Heart left ventricle (tissue), 16 donors: ENCODE measurements around the gene ZNF638. TPM values are rescaled to one million over a fixed set of nuclear protein-coding genes. Genes with fewer than 3 reads are reported as not detected.
"Not testable (repeated sequence)": the region's sequence is repeated elsewhere in the genome, so short reads cannot be mapped to it uniquely, and the experiment has no call there.

ENCODE experiments used
- ATAC-seq, 4 donors: fragments of 200-7000 bp; cut with Tn5 transposase; one replicate each; pipeline ENCODE4 v1.9.1; 2020 to 2022; ENCODE audit warnings: moderate library complexity in 4 of 4, mild to moderate bottlenecking in 3 of 4, moderate number of reproducible peaks in 1 of 4
- DNase-seq, 5 donors: peaks; one replicate each; pipeline ENCODE4 v3.0.0-alpha.2; 2020
- H3K27ac ChIP-seq, 12 donors: fragments of 200-600 bp; sonication (generic) in 4 of 12; one replicate each; pipeline versions ENCODE4 v1.5.0 to v1.8.0; 2016 to 2022; ENCODE audit warnings: mild to moderate bottlenecking in 2 of 12
- H3K27me3 ChIP-seq, 9 donors: fragments of 200-600 bp; sonication (generic) in 2 of 9; one replicate each; pipeline versions ENCODE4 v1.5.1 to v1.8.0; 2016 to 2022; ENCODE audit warnings: mild to moderate bottlenecking in 3 of 9
- H3K36me3 ChIP-seq, 9 donors: fragments of 200-600 bp; sonication (generic) in 2 of 9; one replicate each; pipeline versions ENCODE4 v1.5.0 to v1.8.0; 2018 to 2022; ENCODE audit warnings: mild to moderate bottlenecking in 2 of 9
- H3K4me1 ChIP-seq, 12 donors: fragments of 200-600 bp; sonication (generic) in 4 of 12; one replicate each; pipeline versions ENCODE4 v1.5.0 to v1.8.0; 2016 to 2022; ENCODE audit warnings: mild to moderate bottlenecking in 3 of 12
- H3K4me3 ChIP-seq, 12 donors: fragments of 200-600 bp; sonication (generic) in 4 of 12; one replicate each; pipeline versions ENCODE4 v1.5.0 to v1.8.0; 2017 to 2022; ENCODE audit warnings: mild to moderate bottlenecking in 9 of 12, moderate library complexity in 4 of 12
- H3K9me3 ChIP-seq, 12 donors: fragments of 200-600 bp; sonication (generic) in 4 of 12; one replicate each; pipeline versions ENCODE4 v1.5.0 to v1.8.0; 2016 to 2022; ENCODE audit warnings: mild to moderate bottlenecking in 1 of 12
- POLR2A ChIP-seq, 2 donors: fragments of 450-650 bp; IDR thresholded peaks; one replicate each; pipeline ENCODE4 v1.6.1; 2017; ENCODE audit warnings: antibody characterized with exemption in 2 of 2, mild to moderate bottlenecking in 2 of 2, moderate library complexity in 2 of 2
- WGBS, 4 donors: extraction: QIAGEN DNeasy Blood & Tissue Kit in 2 of 4; methylation state at CpG; one replicate each; pipeline versions ENCODE4 v1.1.5 to v1.1.7; 2013 to 2018; 5-methylcytosine and 5-hydroxymethylcytosine counted together
- intact Hi-C, 10 donors: fragments of 100-400 bp; cut with DNase I; formaldehyde crosslinking; loops; one replicate each; pipeline versions ENCODE4 v1.11.1 to v1.14.2; 2022
- polyA plus RNA-seq, 2 donors: library from polyadenylated mRNA; stranded (reverse); fragments of 200-250 nt; gene quantifications; one replicate each; pipeline ENCODE4 v1.2.3, GENCODE V29; 2013
- total RNA-seq, 9 donors: library from RNA; depleted of rRNA in 2 of 9; stranded (reverse); fragments of >200 nt in 2 of 9; fragmentation: NEBNext Ultra II Directional in 3 of 9; extraction: Animal tissue kit (Norgen Biotek cat#: 25700) in 3 of 9; gene quantifications; one replicate each; pipeline versions ENCODE4 v1.1.0 to v1.2.4, GENCODE V29; 2016 to 2023
- TF ChIP-seq, protein P1 (sequence below), 12 donors: fragments of 200-600 bp; sonication (generic) in 4 of 12; IDR thresholded peaks; one replicate each; pipeline versions ENCODE4 v1.5.0 to v1.8.0; 2018 to 2022; ENCODE audit warnings: antibody characterized with exemption in 12 of 12, mild to moderate bottlenecking in 5 of 12
- donor health status: ischemic (EF 13 %, LVEDD 7.1; RV severe dilation, severe dysfunction).
- donor health status: healthy with polysubstance abuse.
- donor health status: DM: no; HTN: yes; CAD: no.
- donor health status: DM: no; HTN: no; CAD: no.
- donor health status: ischemic (EF 25% LVEDD 6.9; RV normal size, moderate dysfunction).
- donor health status: ischemic (EF 25% LVEDD 5.7; RV mildly dilated, moderate dysfunction).
- donor health status: healthy.
- donor health status: DM: yes; HTN: yes; CAD: no.
- donor health status: ischemic (EF 35%, LVEDD 5.7; RV mildly dilated, moderate dysfunction).
- donor health status: nonischemic (EF 11% LVEDD 7.7; RV severe dilation, severe dysfunction).
- donor health status: DM: yes; HTN: yes; CAD: no.
- donor health status: PGD.
- donor health status: ischemic (EF 29% LVEDD 5.4; RV normal size, mild dysfunction).
- donor health status: nonischemic (EF 23%, LVEDD 6.1; RV moderate dilation, normal function).

ZNF638 gene
- total and polyA plus RNA-seq, 11 donors: 48.6 to 118 (median 84.1) TPM

DNA sequence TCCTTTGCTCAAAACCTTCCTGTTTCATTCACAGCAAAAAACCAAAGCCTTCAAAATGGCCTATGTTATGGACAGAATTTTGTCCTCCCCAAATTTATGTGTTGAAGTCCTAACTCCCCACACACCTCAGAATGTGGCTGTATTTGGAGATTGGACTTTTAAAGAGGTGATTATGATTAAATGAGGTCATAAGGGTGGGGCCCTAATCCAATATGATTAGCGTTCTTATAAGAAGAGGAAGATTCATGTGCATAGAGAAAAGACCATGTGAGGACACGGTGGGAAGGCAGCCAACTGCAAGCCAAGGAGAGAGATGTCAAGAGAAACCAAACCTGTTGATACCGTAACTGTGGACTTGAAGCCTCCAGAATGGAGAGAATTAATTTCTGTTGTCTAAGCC is 4.6 kb upstream of the ZNF638 start:
- ATAC-seq (no peak), DNase-seq (no peak)
- H3K9me3 ChIP-seq: peaks cover 0 to 8% (median 0%) of the 10 kb centered on the region in 12 donors
- peaks cover 0 to 18% (median 4%) of the 10 kb centered on the region in 12 donors for H3K4me1 ChIP-seq
- H3K36me3 ChIP-seq: no peaks in the 10 kb centered on the region
- H3K27ac ChIP-seq: no peak overlapping the region
- H3K4me3 ChIP-seq: no peak overlapping the region
- no peaks in the 10 kb centered on the region for H3K27me3 ChIP-seq
- TF ChIP-seq, protein P1, sequence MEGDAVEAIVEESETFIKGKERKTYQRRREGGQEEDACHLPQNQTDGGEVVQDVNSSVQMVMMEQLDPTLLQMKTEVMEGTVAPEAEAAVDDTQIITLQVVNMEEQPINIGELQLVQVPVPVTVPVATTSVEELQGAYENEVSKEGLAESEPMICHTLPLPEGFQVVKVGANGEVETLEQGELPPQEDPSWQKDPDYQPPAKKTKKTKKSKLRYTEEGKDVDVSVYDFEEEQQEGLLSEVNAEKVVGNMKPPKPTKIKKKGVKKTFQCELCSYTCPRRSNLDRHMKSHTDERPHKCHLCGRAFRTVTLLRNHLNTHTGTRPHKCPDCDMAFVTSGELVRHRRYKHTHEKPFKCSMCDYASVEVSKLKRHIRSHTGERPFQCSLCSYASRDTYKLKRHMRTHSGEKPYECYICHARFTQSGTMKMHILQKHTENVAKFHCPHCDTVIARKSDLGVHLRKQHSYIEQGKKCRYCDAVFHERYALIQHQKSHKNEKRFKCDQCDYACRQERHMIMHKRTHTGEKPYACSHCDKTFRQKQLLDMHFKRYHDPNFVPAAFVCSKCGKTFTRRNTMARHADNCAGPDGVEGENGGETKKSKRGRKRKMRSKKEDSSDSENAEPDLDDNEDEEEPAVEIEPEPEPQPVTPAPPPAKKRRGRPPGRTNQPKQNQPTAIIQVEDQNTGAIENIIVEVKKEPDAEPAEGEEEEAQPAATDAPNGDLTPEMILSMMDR (IDR thresholded peaks at IDR 0.05): no peak
- no peak for TF ChIP-seq POLR2A (IDR thresholded peaks at IDR 0.05)
- intact Hi-C loops: no loop called here
- 85 to 92% (median 90%) methylated on average over 3 of the region's 3 CpGs for WGBS, 4 donors

DNA sequence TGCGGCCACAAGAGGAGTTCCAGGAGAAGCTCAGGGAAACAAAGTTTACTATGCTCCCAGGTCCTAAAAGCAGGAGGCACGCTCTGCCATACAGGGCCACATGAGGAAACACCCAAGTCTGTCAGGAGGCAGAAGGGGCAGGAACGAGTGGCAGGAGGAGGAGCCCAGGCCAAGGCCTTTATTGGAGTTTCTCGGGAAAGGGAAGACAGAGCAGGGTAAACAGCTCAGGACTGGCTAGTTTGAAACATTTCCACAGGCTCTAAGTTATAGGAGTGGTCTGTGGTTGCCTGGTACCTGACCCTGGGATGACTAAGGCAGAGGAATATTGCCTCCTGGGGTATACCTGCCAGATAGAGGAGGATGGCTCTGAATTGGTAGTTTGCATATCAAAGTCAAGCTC is 3.7 kb upstream of the ZNF638 start:
- no peak for DNase-seq
- no peak overlapping the region for H3K4me3 ChIP-seq
- H3K36me3 ChIP-seq: no peaks in the 10 kb centered on the region
- H3K4me1 ChIP-seq: peaks cover 0 to 19% (median 5%) of the 10 kb centered on the region in 12 donors
- 57 to 70% (median 62%) methylated on average over 4 of the region's 4 CpGs for WGBS, 4 donors
- peaks cover 0 to 4% (median 0%) of the 10 kb centered on the region in 12 donors for H3K9me3 ChIP-seq
- TF ChIP-seq POLR2A (IDR thresholded peaks at IDR 0.05): no peak
- TF ChIP-seq, protein P1 (IDR thresholded peaks at IDR 0.05): no peak
- no peak overlapping the region for H3K27ac ChIP-seq
- H3K27me3 ChIP-seq: no peaks in the 10 kb centered on the region
- intact Hi-C loops: no loop called here
- no peak for ATAC-seq

DNA sequence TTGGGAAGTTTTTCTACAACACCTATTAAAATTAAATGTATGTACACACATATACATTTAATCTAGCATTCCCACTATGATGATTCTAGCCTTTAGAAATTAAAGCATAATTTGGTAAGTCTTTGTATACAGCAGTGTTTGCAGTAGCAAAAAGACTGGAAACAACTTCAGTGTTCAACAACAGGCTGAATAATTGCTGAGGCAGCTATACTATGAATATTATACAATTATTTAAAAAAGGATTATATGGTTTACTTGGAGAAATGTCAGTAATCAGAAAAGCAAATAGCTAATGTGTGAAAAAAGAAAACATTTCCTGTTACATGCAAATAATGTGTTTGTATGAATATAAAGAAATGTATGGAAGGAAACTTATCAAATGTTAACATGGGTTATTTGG is 1.4 kb upstream of the ZNF638 start:
- Histone ChIP-seq H3K4me1 (peaks cover 0 to 34% (median 25%) of the 10 kb centered on the region in 12 donors), H3K27me3 (no peaks in the 10 kb centered on the region), H3K36me3 (peaks cover 0 to 5% (median 0%) of the 10 kb centered on the region in 9 donors), H3K27ac (no peak overlapping the region), H3K9me3 (peaks cover 0 to 4% (median 0%) of the 10 kb centered on the region in 12 donors), H3K4me3 (no peak overlapping the region)
- TF ChIP-seq, protein P1 (IDR thresholded peaks at IDR 0.05): no peak
- TF ChIP-seq POLR2A (IDR thresholded peaks at IDR 0.05): no peak
- DNase-seq: no peak
- ATAC-seq: no peak
- intact Hi-C loops: loop anchor here in 7 of 10 donors (2.0 to 10.0 kb wide), 7 partner anchors 45 to 108 kb away; partner anchors contain the start of gene PAIP2B (in 5 of the 7)

DNA sequence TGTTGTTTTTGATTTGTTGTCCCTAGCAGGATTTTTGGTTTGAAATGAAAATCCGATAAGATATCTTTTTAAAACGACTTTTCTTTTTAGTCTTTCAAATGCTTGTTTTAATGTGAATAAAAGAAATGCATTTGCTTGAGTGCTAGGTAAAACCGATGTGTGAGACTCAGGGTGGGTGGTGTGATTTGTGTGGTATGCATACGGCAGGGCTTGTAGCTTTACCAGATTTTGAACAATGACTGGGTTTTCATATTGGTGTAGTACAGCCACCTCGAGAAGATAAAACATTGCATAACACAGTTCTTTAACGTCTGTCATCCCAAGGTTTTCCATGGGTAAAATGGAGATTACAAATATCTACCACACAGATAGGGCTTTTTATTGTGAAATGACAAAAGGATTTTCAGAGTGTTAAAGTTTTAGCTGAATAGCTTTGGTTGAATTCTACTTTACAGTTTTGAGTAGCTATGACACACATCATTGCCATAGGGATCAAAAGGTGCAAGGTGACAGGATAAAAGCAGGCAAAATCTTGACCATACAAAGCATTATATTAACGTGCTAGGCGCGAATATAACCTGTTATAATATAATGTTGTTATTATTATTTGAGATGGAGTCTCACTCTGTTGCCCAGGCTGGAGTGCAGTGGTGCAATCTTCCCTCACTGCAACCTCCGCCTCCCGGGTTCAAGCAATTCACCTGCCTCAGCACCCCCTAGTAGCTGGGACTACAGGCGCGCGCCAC is 824 bp upstream of the ZNF638 start:
- TF ChIP-seq, protein P1 (IDR thresholded peaks at IDR 0.05): no peak
- no peak for TF ChIP-seq POLR2A (IDR thresholded peaks at IDR 0.05)
- DNase-seq (no peak), ATAC-seq (no peak)
- H3K4me3 ChIP-seq: peak overlapping the region in 11 of 12 donors; percentile 70 to 99 (median 93)
- H3K36me3 ChIP-seq: peaks cover 0 to 9% (median 4%) of the 10 kb centered on the region in 9 donors
- 55 to 60% (median 57%) methylated on average over 14 of the region's 14 CpGs for WGBS, 4 donors
- peaks cover 0 to 38% (median 26%) of the 10 kb centered on the region in 12 donors for H3K4me1 ChIP-seq
- H3K27ac ChIP-seq: peak overlapping the region in 8 of 12 donors; percentile 17 to 96 (median 92)
- intact Hi-C loops: loop anchor here in 8 of 10 donors (1.0 to 10.0 kb wide), 9 partner anchors 31 to 108 kb away; partner anchors contain the start of gene PAIP2B (in 6 of the 8)
- peaks cover 0 to 4% (median 0%) of the 10 kb centered on the region in 12 donors for H3K9me3 ChIP-seq
- H3K27me3 ChIP-seq: no peaks in the 10 kb centered on the region

DNA sequence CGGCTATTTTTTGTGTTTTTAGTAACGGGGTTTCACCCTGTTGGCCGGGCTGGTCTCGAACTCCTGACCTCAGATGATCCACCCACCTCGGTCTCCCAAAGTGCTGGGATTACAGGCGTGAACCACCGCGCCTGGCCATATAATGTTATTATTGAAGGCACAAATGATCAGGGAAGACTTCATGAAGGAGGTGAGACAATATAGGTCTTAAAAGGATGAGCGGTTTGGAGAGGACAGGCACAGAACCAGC is 326 bp upstream of the ZNF638 start:
- H3K9me3 ChIP-seq, H3K27me3 ChIP-seq, H3K36me3 ChIP-seq, ATAC-seq: not testable (repeated sequence)
- peak in 1 of 5 donors; percentile 31 for DNase-seq
- intact Hi-C loops: loop anchor here in 8 of 10 donors (1.0 to 10.0 kb wide), 9 partner anchors 32 to 109 kb away; partner anchors contain the start of gene PAIP2B (in 6 of the 8)
- H3K4me1 ChIP-seq: peaks cover 0 to 42% (median 31%) of the 10 kb centered on the region in 12 donors
- H3K27ac ChIP-seq: peak overlapping the region in 11 of 12 donors; percentile 17 to 96 (median 92)
- H3K4me3 ChIP-seq: peak overlapping the region in 11 of 12 donors; percentile 70 to 99 (median 93)
- WGBS, 4 donors: 8 to 15% (median 12%) methylated on average over 9 of the region's 9 CpGs
